Activated CD4-positive, alpha-beta T cell treated with anti-CD3 and anti-CD28 coated beads, Interleukin-2, amount 10 ng/mL, durations not matched to agents 24 days and 14 days (primary cell): ENCODE results near the gene TRIM68. TPM values are rescaled to one million over a fixed set of nuclear protein-coding genes. Genes with fewer than 3 reads are reported as not detected.

Experiments
- DNase-seq: peaks from one replicate; pipeline ENCODE4 v3.0.0; 2022
- H3K27ac Mint-ChIP-seq: one replicate; pipeline ENCODE4 v1.8.0; 2022; ENCODE audit warnings: mild to moderate bottlenecking, mixed read lengths
- H3K27me3 Mint-ChIP-seq: one replicate; pipeline ENCODE4 v1.8.0; 2022; ENCODE audit warnings: mixed read lengths
- H3K36me3 Mint-ChIP-seq: one replicate; pipeline ENCODE4 v1.8.0; 2022; ENCODE audit warnings: low read depth, mild to moderate bottlenecking, mixed read lengths
- H3K4me1 Mint-ChIP-seq: one replicate; pipeline ENCODE4 v1.8.0; 2021; ENCODE audit warnings: mixed read lengths
- H3K4me3 Mint-ChIP-seq: one replicate; pipeline ENCODE4 v1.8.0; 2022; ENCODE audit warnings: mild to moderate bottlenecking, moderate library complexity, mixed read lengths
- H3K9me3 Mint-ChIP-seq: one replicate; pipeline ENCODE4 v1.8.0; 2021; ENCODE audit warnings: mixed read lengths
- intact Hi-C: fragments of 100-400 bp; cut with micrococcal nuclease; formaldehyde crosslinking; loops from one replicate; pipeline ENCODE4 v1.15.1; 2023
- total RNA-seq: library from RNA; stranded (reverse); gene quantifications from 2 replicates; pipeline ENCODE4 v1.2.3, GENCODE V29; 2022

Gene TRIM68, protein sequence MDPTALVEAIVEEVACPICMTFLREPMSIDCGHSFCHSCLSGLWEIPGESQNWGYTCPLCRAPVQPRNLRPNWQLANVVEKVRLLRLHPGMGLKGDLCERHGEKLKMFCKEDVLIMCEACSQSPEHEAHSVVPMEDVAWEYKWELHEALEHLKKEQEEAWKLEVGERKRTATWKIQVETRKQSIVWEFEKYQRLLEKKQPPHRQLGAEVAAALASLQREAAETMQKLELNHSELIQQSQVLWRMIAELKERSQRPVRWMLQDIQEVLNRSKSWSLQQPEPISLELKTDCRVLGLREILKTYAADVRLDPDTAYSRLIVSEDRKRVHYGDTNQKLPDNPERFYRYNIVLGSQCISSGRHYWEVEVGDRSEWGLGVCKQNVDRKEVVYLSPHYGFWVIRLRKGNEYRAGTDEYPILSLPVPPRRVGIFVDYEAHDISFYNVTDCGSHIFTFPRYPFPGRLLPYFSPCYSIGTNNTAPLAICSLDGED
- 8.7 and 11.3 TPM in 2 replicates for total RNA-seq

DNA sequence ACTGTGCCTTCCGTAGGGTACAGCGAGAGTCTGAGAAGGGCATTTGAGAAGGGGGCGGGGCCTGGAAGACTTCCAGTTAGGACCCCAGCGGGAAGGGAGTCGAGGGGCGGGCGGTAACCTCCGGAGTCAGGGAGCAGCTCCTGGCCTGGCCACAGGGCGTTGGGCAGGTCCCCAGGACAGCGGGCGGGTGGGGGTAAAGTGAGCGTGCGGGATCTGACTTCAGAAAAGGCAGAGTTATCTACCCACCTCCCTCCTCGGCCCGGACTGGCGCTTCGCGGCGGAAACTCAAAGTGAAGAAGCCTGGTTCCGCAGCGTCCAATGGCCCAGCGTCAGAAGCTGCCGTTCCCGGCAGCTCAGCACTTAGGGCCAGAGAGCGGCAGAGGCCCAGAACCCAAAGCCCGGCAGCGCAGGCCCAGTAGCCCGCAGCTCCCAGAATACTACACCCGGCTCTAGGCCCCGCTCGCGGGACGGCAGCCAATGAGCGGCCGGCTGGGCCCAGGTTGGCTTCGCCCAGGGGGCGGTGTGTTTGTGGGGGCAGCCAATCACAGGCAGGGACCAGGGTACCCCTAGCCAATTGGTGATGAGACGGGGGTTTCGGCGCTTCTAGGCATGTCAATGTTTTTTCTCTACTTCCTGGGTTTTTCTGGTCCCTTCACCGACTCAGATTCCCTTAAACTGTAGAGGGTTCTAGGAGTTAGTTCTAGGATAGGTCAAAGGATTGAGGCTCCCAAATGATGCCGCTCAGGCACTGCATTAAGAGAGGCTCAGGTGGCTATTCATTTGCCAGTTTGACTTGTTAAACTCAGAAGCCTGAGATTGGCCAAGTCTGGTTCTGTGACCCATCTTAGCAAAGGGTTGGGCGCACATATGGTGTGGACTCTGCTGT lies at the start of gene TRIM68:
Gene TRIM68 (minus strand): TSS at position 451 of the 886 bp plus-strand sequence. CDS start 2,727 bp downstream, outside the sequence.
- peak; percentile 98 for DNase-seq
- Mint-ChIP-seq H3K27ac (peak within 1 kb of the TSS; percentile 91), H3K9me3 (peaks cover 10% of the 10 kb centered on the region), H3K4me3 (peak within 1 kb of the TSS; percentile 89), H3K36me3 (peaks cover 12% of the 10 kb centered on the region), H3K4me1 (peaks cover 30% of the 10 kb centered on the region), H3K27me3 (no peaks in the 10 kb centered on the region)
- intact Hi-C loops, result loop anchor here (2.0 to 5.0 kb wide), 3 partner anchors 216 to 1079 kb away; partner anchors contain the start of genes TRIM21, TRIM22 and TRIM5

GRCh38 chr11:4654635-4655369 lies 46.8 kb upstream of the TRIM68 start:
- H3K4me3 Mint-ChIP-seq, result no peak overlapping the region
- H3K27ac Mint-ChIP-seq, result no peak overlapping the region
- H3K4me1 Mint-ChIP-seq, result peaks cover 4% of the 10 kb centered on the region
- intact Hi-C loops, result no loop called here
- H3K9me3 Mint-ChIP-seq, result peaks cover 3% of the 10 kb centered on the region
- H3K27me3 Mint-ChIP-seq, result peaks cover 10% of the 10 kb centered on the region
- no peaks in the 10 kb centered on the region for H3K36me3 Mint-ChIP-seq
- DNase-seq, result no peak

DNA sequence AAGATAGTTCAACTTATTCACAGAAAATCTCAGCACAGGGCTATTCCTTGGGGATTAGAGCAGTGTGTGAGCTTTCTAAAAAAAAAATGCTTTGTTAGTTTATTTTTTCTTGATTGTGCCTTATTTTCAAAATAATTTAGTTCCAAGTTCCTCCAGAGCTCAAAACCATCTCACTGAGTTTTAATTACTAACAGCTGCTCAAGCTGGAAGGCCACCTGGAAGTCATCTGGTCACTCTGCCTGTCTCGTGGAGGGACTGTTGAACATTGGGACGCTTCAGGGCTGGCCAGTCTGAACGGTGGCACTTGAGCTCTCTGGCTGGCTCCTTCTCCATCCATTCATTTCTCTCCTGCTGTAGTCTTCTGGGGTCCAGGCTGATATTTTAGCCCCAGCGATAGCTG lies 39.7 kb upstream of the TRIM68 start:
- no peaks in the 10 kb centered on the region for H3K36me3 Mint-ChIP-seq
- H3K9me3 Mint-ChIP-seq, result no peaks in the 10 kb centered on the region
- no peak for DNase-seq
- no peaks in the 10 kb centered on the region for H3K4me1 Mint-ChIP-seq
- H3K27ac Mint-ChIP-seq, result no peak overlapping the region
- H3K4me3 Mint-ChIP-seq, result no peak overlapping the region
- intact Hi-C loops, result no loop called here
- H3K27me3 Mint-ChIP-seq, result peaks cover 16% of the 10 kb centered on the region

DNA sequence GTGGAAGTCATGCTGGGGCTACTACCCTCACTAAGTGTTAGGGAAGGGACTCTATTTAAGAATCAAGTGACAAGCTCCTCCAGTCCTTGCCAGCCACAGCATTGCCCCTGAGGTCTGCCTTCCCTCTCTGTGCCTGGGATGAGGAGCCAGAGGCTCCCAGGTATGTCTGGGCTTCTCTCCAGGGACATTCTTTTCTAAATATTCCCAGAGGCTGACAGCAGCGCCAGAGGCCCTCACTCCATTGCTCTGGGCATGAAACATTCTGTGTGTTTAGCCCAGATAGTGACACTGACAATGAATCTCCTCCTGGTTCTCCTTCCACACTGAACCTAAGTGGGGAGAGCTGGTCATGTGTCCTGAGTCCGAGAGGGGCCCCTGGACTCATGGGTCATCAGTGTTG lies 37.9 kb upstream of the TRIM68 start:
- Mint-ChIP-seq H3K27ac (no peak overlapping the region), H3K27me3 (peaks cover 12% of the 10 kb centered on the region), H3K4me3 (no peak overlapping the region), H3K4me1 (no peaks in the 10 kb centered on the region), H3K9me3 (no peaks in the 10 kb centered on the region), H3K36me3 (no peaks in the 10 kb centered on the region)
- DNase-seq, result no peak
- intact Hi-C loops, result no loop called here

DNA sequence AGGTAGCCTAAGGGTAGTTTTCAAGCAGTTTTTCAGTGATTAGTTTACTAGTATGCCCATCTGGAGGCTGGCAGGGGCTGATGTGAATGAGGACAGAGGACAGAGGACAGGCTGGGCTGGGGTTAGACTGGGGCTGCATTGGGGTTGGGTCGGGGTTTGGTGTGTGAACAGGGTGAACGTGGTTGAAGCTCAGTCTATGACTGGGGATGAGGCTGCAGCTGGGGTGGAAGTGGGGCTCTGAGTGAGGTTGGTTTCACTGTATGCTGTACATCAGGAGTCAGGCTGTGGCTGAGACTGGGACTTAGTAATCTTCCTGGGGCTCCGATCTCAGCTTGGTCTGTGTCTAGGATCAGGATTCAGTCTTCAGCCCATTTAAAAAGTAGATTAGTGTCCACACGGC lies 36.2 kb upstream of the TRIM68 start:
- Mint-ChIP-seq H3K36me3 (no peaks in the 10 kb centered on the region), H3K9me3 (no peaks in the 10 kb centered on the region), H3K27me3 (peaks cover 9% of the 10 kb centered on the region), H3K4me1 (no peaks in the 10 kb centered on the region), H3K4me3 (no peak overlapping the region), H3K27ac (no peak overlapping the region)
- DNase-seq, result no peak
- intact Hi-C loops, result no loop called here

DNA sequence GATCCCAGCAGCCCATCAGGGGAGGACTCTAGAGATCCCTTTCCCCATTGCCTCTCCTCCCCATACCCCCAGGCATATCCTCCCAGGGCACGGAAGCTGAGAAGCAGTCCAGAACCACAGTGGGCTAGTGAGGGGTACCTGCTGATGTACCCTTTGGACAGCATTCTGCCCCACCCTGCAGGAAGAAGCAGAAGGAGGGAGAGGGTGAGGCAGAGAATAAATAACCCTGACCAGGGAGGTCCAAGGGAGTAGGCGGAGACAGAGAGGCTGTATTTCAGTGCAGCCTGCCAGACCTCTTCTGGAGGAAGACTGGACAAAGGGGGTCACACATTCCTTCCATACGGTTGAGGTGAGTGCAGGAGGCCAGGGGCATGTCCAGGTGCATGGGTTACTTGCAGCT lies 35.7 kb upstream of the TRIM68 start, which contains the start of gene OR51E1:
Gene OR51E1 (plus strand): TSS at position 301 of the 400 bp plus-strand sequence. CDS start 8,545 bp downstream, outside the sequence.
- Mint-ChIP-seq H3K9me3 (no peaks in the 10 kb centered on the region), H3K36me3 (no peaks in the 10 kb centered on the region), H3K4me3 (no peak within 1 kb of the TSS), H3K4me1 (no peaks in the 10 kb centered on the region), H3K27me3 (peaks cover 7% of the 10 kb centered on the region), H3K27ac (no peak within 1 kb of the TSS)
- intact Hi-C loops, result no loop called here
- DNase-seq, result no peak

DNA sequence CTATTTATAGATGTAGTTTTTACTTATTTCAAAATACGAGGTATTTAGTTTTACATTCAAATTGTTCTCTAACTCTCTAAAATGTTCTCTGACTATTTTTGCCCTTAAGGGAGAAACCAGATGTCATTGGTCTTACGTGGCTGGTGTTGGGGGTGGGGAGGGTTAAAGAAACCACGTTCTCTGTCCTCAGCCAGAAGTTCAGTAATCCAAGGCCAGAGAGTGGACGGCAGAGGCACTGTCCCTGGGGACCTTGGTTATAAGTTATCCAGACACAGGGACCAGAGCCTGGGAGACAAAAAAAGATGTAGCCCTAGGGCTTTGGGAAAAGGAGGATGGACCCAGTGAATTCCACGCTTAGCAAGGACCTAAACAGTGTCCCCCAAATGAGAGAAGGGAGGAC lies 35.0 kb upstream of the TRIM68 start:
- no peaks in the 10 kb centered on the region for H3K9me3 Mint-ChIP-seq
- no peak overlapping the region for H3K27ac Mint-ChIP-seq
- no peak for DNase-seq
- peaks cover 7% of the 10 kb centered on the region for H3K27me3 Mint-ChIP-seq
- H3K4me1 Mint-ChIP-seq, result no peaks in the 10 kb centered on the region
- no peak overlapping the region for H3K4me3 Mint-ChIP-seq
- intact Hi-C loops, result no loop called here
- no peaks in the 10 kb centered on the region for H3K36me3 Mint-ChIP-seq

GRCh38 chr11:4642043-4642442 lies 34.0 kb upstream of the TRIM68 start:
- no peak for DNase-seq
- Mint-ChIP-seq H3K27me3 (peaks cover 7% of the 10 kb centered on the region), H3K27ac (no peak overlapping the region), H3K4me1 (no peaks in the 10 kb centered on the region), H3K9me3 (no peaks in the 10 kb centered on the region), H3K4me3 (no peak overlapping the region), H3K36me3 (no peaks in the 10 kb centered on the region)
- intact Hi-C loops, result no loop called here

GRCh38 chr11:4641501-4641900 lies 33.5 kb upstream of the TRIM68 start:
- H3K9me3 Mint-ChIP-seq, result no peaks in the 10 kb centered on the region
- H3K36me3 Mint-ChIP-seq, result no peaks in the 10 kb centered on the region
- no peak overlapping the region for H3K27ac Mint-ChIP-seq
- H3K27me3 Mint-ChIP-seq, result peaks cover 7% of the 10 kb centered on the region
- no peak overlapping the region for H3K4me3 Mint-ChIP-seq
- H3K4me1 Mint-ChIP-seq, result no peaks in the 10 kb centered on the region
- DNase-seq, result no peak
- intact Hi-C loops, result no loop called here

DNA sequence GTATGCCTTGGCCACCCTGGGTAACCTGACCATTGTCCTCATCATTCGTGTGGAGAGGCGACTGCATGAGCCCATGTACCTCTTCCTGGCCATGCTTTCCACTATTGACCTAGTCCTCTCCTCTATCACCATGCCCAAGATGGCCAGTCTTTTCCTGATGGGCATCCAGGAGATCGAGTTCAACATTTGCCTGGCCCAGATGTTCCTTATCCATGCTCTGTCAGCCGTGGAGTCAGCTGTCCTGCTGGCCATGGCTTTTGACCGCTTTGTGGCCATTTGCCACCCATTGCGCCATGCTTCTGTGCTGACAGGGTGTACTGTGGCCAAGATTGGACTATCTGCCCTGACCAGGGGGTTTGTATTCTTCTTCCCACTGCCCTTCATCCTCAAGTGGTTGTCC lies 31.9 kb upstream of the TRIM68 start:
- H3K27ac Mint-ChIP-seq, result no peak overlapping the region
- H3K36me3 Mint-ChIP-seq, result no peaks in the 10 kb centered on the region
- no peak overlapping the region for H3K4me3 Mint-ChIP-seq
- intact Hi-C loops, result loop anchor here (10.0 kb wide), 2 partner anchors 145 to 1165 kb away; partner anchors contain the start of gene OR52N2
- H3K9me3 Mint-ChIP-seq, result no peaks in the 10 kb centered on the region
- peaks cover 5% of the 10 kb centered on the region for H3K27me3 Mint-ChIP-seq
- DNase-seq, result no peak
- H3K4me1 Mint-ChIP-seq, result no peaks in the 10 kb centered on the region

DNA sequence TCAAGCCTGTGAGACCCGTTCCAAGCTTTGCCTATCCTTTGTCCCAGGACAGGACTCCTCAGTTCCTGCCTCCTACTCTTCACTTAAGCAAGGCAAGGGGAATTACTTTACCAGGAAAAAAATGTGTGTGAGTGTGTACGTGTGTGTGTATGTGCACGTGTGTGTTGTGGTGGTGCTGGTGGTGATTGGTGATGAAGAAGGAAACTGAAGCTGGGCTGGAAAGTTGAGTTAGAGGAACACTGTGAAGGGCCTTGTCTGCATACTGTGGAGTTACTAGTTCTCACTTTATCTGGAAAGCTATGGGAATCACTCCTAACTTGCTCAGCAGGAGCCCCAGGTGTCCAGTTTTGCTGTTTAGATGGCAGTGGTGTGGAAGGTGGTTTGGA lies 29.6 kb upstream of the TRIM68 start:
- Mint-ChIP-seq H3K27me3 (no peaks in the 10 kb centered on the region), H3K4me3 (no peak overlapping the region), H3K36me3 (no peaks in the 10 kb centered on the region), H3K27ac (no peak overlapping the region), H3K9me3 (no peaks in the 10 kb centered on the region), H3K4me1 (no peaks in the 10 kb centered on the region)
- no peak for DNase-seq
- intact Hi-C loops, result loop anchor here (1.0 to 10.0 kb wide), 4 partner anchors 147 to 1167 kb away; partner anchors contain the start of gene OR52N2

GRCh38 chr11:4636962-4637661 lies 29.1 kb upstream of the TRIM68 start, which contains the start of gene OR51D1:
Gene OR51D1 (plus strand): TSS chr11:4637477. CDS start chr11:4639791, 2,314 bp downstream.
- intact Hi-C loops, result loop anchor here (1.0 to 10.0 kb wide), 4 partner anchors 148 to 1168 kb away; partner anchors contain the start of gene OR52N2

More at GRCh38 chr11:4636962-4637661, 29.1 kb upstream of the TRIM68 start, which contains the start of gene OR51D1:
- no peaks in the 10 kb centered on the region for H3K27me3 Mint-ChIP-seq
- no peak within 1 kb of the TSS for H3K4me3 Mint-ChIP-seq
- no peaks in the 10 kb centered on the region for H3K4me1 Mint-ChIP-seq
- H3K27ac Mint-ChIP-seq, result no peak within 1 kb of the TSS
- no peaks in the 10 kb centered on the region for H3K36me3 Mint-ChIP-seq
- no peaks in the 10 kb centered on the region for H3K9me3 Mint-ChIP-seq
- peak; percentile 90 for DNase-seq
